ELR (cell line): ENCODE results near the gene CDCP1.

Experiments
- DNase-seq: peaks from one replicate; pipeline ENCODE4 v3.0.0-alpha.2; 2015; ENCODE audit warnings: low read depth

CDCP1 gene

DNA sequence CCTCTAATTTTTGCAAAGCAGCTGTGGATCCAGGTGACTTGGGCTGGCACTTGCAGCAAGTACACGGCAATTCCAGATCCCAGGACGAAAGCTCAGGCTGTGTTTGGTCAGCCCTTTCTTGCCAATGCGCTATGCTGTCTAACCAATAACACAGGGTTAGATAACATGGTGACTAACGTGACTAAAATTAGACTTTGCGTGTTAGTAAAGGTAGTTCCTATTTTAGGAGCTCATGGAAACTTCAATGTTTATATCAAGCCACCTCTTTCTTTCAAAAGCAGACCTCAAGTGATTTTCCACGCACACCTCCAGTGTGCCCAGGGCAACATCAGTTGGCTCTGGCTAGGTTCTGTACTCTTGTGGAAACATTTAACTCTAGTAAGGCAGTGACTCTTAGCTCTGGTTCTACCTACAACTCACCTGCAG is 32.5 kb downstream of the CDCP1 start:
- no peak for DNase-seq

DNA sequence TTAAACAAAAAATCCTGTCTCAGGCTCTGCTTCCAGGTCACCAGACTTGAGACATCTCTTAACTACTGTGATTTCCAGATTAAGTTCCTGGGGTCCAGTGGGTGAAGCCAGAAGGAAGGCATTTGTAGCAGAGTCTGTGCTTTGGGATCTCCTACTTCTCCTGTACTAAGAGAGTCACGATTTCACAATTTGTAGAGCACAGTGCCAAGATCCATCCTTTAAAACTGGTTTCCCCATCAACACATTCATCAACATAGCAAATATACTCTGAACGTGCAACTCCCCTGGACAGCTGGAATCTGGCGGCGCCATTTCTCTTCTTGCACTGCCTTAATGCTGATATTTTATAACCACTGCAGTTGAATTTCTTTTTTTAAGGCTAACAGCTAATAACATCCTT is 33.2 kb downstream of the CDCP1 start:
- DNase-seq: no peak

- no peak for DNase-seq
Measured at GRCh38 chr3:45110509-45110833, 35.7 kb downstream of the CDCP1 start.

GRCh38 chr3:45109771-45110508 is 36.2 kb downstream of the CDCP1 start:
- DNase-seq: no peak

DNA sequence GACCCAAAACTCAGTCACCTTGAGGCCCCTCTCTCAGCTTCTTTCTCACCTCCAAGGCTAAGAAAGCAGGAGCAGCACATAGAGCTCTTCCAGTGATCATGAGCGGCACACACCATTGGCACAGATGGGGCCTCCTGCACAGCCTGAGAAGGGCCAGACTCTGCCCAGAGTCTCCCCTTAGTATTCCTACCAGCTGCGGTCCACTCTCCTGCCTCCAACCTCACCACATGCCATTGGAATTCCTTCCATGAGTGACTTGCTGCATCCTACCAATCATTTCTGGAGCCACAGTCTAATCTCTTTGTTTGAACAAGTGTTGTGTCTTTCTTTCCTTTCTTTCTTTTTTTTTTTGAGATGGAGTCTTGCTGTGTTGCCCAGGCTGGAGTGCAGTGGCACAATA is 39.3 kb downstream of the CDCP1 start:
- no peak for DNase-seq

DNA sequence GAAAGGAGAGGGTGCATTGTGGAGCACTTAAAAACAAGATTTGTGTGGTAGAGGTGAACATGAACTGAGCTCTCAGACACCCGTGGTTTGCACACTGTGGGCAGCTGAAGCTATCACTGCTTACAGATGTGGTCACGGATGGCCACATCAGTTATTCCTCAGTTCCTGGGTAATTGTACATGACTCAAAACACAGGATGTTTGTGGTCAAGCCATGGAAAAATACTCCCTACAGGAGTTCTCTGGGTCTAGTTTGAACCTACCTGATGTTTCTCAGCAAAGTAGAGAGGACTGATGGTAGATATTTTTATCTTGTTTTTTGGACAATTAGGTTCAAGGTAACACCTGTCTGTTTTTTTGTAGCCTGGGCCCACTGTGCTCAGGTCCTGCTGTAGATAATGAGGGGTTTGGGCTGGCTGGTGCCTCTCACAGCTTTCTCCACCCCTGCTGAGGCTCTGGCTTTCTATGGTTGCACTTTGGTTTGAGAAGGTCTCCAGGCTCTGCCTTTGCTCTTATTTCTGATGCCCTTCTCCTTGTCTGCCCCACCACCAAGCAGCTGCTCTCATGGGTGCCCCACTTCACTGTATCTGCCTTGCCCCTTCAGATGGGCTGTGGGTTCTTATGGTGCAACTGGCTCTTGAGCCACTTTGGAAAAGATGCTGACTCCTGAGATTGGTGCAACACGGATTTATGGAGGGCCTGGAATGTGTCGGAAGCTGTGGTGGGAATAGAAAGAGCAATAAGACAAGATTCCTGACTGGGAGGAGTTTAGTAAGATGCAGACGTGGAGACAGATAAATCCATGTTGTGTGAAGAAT is 40.1 kb downstream of the CDCP1 start:
- DNase-seq: peak; percentile 94

DNA sequence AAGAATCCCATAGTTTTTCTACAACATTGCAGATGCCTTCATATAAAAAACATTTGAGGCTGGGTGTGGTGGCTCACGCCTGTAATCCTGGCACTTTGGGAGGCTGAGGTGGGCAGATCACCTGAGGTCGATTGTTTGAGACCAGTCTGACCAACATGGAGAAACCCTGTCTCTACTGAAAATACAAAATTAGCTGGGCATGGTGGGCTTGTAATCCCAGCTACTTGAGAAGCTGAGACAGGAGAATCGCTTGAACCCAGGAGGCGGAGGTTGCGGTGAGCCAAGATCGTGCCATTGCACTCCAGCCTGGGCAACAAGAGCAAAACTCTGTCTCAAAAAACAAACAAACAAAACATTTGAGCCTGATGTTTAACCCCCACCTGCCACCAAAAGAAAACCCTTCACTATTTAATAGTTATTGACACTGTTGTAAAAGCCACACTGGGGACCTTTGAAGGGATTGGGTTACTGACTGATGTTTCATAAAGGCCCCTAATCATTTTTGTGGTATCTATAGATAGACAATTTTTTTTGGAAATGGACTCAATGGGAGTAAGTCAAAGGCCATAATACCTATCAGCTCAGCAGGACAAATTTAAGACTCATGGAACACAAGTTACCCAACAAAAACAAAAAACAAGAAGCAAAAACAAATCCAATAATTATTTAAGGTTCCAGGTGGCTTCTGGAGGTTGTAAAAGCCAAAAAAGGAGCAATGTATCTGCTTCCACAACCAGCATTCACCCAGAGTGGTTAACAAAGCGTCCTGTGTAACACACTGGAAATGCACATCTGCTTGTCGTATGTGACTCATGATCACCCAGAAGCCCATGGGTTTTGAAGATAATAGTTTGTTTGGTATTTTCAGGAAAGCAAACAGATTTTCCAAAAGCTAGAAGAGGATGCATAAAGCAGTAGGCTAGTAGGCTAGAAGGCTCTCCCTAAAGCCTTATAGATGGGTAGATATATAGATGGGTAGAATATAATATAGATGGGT is 41.2 kb downstream of the CDCP1 start:
- DNase-seq: peak; percentile 79

DNA sequence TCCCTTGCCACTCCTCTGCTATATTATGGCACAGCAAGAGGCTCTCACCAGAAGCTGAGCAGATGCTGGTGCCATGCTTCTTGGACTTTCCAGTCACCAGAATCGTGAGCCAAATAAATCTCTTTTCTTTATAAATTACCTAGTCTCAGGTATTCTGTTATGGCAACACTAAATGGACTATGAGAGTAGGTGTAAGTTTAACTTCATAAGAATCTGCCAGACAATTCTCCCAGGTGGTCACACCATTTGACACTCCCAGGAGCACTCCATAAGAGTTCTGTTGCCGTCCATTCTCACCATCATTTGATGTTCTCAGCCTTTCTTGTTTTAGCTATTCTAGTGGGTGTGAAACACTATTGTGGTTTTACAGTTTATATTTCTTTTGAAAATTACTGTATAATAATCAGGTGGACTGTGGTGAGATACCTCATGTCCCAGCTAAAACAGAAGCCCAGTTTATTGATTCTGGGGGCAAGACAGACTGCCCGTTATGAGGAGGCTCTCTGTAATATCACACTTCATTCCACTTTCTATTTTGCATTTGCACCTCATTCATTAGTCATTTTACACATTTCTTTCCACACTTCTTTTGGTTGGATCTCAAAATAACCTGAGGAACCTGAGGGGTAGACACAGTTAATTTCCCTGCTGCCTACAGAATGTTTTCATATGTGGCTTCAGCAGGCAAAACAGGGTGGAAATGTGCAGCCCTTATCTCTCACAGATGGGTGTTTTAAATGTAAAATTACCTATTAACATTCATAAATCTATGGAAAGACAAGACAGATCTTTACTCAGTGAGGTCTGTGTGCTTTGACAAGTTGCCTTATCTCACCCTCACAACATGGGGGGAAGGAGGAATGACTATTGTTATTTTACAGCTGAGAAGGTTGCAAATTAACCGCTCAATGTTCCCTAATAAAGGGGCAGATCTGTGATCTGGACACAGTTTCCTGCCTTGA is 42.1 kb downstream of the CDCP1 start:
- DNase-seq: no peak

- no peak for DNase-seq
Measured at GRCh38 chr3:45103334-45103733, 42.8 kb downstream of the CDCP1 start.

DNA sequence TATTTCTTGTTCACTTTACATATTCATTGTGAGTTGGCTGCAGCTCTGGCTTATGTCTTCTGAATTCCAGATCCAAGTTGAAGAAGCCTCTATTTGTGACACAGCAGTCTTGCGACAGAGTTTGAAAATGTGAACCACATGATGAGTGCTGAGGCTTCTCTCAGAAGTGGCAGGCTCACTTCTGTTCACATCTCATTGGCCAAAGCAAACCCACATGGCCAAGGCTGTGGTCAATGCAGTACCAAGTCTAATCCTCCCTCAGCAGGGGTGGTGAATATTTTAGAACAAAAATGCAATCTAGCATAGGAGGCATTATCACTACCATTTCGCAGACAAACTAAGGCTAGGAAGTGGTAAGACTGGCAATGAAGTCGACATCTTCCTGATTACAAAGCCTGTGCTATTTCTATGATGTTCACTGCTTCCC is 45.2 kb downstream of the CDCP1 start:
- peak; percentile 30 for DNase-seq

DNA sequence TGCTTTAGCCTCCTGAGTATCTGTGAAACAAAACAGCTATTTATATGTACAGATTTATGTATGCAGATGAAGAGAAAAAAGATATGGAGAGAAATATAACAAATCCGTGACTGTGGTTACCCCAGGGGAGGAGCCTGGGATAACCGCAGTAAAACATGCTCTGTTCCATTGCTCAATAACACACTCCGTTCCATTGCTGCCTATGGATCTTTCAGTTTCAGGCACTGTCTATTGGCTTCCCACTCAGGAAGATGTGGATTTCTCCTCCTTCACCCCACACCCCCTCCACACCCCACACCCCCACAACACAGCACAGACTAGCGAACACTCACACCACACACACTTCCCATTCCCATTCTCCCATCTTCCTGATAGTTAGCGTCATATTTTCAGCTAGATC is 47.9 kb downstream of the CDCP1 start:
- DNase-seq: no peak

- no peak for DNase-seq
Measured at GRCh38 chr3:45097296-45097883, 48.8 kb downstream of the CDCP1 start.

GRCh38 chr3:45095916-45096526 is 50.2 kb downstream of the CDCP1 start:
- DNase-seq: peak; percentile 31

DNA sequence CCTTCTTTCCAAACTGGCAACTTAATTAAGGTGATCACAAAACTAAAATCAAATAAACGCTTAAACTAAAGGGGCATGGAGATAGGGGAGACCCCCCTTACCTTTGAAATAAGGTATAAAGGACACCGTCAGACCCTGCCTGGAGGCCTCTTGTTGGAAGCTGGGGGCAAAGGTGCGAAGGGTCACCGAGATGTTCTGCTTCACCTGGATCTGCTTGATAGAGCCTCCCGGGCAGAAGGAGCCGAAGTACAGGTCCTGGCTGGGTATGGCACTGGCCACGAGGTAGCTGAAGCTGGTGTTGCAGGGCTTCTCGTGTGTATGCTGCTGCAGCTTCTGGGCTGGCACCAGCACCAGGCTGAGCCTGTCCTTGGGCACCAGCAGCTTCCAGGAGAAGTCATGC is 53.0 kb downstream of the CDCP1 start:
- no peak for DNase-seq

DNA sequence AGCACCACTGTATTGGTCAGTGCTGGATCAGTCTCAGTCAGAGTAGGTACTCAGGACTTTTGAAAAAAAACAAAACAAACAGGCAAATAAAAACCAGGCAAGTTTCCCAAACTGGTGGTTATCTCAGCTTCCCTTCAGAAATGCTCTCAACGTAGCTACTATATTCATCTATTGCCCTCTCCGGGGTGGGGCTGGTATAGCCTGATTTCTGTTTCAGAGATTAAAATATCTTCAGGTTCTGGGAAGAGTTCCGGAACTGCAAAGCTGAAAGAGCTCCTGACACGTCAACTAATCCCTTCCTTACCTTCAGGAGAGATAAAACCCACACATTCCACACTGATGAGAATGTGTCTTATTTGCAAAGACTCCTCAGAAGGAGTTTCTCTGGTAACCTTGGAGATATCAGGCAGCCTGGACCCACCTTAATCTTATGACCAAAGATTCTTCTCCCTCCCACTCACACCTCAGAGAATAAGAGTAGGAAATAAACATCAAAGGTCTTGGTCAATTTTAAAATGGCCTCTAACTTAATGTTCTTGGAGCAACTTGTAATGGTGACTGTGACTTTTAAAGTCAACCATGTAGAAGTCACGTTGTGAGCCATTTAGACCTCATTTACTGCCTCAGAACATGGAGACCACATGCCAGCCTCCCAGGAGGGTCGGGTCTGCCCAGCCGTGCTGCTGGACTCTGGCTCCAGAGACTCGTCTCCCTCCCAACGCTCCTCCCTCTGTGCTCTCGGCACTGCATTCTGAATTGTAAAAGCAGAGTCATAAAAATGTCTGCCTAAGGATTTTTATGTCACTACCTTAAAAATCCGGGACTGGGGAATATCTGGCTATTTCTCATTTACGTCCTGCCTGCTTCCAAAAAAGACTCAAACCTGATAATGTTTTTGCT is 53.8 kb downstream of the CDCP1 start:
- DNase-seq: peak; percentile 97

- DNase-seq: no peak
Measured at GRCh38 chr3:45090855-45091254, 55.3 kb downstream of the CDCP1 start.

DNA sequence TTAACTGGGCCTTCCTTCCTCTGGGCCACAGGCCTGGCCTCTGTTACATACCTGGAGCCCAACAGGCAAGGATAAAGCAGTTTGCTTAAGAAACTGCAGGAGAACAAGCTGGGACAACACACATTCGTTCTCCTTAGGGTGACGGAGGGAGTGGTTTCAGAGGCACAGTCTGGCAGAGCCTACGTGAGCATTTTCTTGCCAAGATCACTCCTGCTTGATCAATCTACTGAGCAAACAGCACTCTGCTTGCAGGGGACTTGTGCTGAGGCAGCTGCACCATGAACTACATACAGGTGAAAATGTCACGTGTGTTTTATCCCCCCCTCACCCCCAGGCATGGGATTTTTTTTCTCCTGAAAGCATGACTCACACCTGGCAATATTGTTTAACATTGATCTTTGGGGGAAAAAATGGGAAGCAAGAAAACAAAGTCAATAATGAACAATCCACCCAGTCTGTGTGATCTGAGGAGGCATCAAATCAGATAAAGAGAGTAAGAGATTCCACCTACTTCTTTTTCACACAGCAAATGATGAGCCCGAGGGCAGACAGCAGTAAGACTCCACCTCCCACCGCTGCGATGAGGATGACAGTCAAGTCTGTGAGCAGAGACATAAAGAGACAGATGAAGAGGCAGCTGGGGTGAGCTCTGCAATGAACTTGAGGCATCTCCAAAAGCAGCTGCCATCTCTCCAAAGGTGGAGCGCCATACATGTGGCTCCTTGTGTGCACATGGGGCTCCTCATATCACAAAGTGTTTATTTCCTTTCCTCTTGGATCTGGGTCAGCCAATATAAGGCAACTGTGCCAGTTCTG is 57.4 kb downstream of the CDCP1 start:
- no peak for DNase-seq

DNA sequence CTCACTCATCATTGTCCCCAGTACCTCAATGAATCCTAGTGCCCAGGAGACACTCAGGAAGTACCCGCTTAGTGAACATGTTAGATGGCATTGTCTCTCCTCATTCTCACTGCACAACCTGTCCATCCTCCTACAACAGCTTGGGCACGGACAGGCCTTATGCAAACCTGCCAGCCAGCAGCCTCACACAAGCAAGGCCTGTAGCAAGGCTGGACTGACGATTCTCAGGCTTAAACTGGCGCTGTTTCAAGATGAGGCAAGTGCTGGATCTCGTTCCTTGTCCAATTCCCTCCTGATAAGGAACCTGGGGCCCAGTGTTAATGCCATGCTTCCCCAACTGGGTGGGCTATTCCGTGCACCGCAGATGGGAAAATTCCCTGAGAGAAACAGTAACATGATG is 59.0 kb downstream of the CDCP1 start:
- DNase-seq: no peak
